Mononuclear cell (primary cell): Measurements from ENCODE around the gene TIGD3. TPM values are rescaled to one million over a fixed set of nuclear protein-coding genes. Genes with fewer than 3 reads are reported as not detected.

ENCODE experiments used
- H3K27me3 ChIP-seq: 2 replicates; pipeline ENCODE4 v1.6.0; 2011; ENCODE audit warnings: low read length, control low read depth; ENCODE audit not compliant: insufficient read depth
- H3K4me1 ChIP-seq: 2 replicates; pipeline ENCODE4 v1.5.1; 2011; ENCODE audit warnings: mild to moderate bottlenecking, low read length, control low read depth; ENCODE audit not compliant: insufficient read depth
- H3K4me3 ChIP-seq: 2 replicates; pipeline ENCODE4 v1.5.1; 2011; ENCODE audit warnings: mild to moderate bottlenecking, low read length, moderate library complexity
- H3K9me3 ChIP-seq: 2 replicates; pipeline ENCODE4 v1.5.1; 2011; ENCODE audit warnings: low read depth, mild to moderate bottlenecking, control low read depth, low read length
- total RNA-seq: library from RNA; depleted of rRNA; stranded (reverse); fragments of >200 nt; gene quantifications from one replicate; pipeline ENCODE4 v1.2.3, GENCODE V29; 2012

Gene TIGD3
- total RNA-seq, 1 donor: 0.42 TPM

DNA sequence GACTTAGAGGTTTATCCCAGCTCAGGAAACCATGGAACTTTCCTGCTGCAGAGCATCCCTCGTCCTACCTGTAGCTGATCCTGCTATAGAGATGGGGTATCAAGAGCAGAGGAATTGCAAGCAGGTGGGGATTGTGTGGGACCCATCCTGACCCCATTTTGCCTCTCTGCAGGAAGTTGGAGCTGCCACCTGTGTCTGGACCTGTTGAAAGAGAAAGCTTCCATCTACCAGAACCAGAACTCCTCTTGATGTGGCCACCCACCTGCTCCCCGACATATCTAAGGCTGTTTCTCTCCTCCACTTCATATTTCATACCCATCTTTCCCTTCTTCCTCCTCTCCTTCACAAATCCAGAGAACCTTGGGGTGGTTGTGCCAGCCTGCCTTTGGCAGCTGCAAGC is 3.0 kb upstream of the TIGD3 start:
- H3K9me3 ChIP-seq: no peaks in the 10 kb centered on the region
- no peaks in the 10 kb centered on the region for H3K27me3 ChIP-seq
- H3K4me1 ChIP-seq: peaks cover 13% of the 10 kb centered on the region
- no peak overlapping the region for H3K4me3 ChIP-seq

DNA sequence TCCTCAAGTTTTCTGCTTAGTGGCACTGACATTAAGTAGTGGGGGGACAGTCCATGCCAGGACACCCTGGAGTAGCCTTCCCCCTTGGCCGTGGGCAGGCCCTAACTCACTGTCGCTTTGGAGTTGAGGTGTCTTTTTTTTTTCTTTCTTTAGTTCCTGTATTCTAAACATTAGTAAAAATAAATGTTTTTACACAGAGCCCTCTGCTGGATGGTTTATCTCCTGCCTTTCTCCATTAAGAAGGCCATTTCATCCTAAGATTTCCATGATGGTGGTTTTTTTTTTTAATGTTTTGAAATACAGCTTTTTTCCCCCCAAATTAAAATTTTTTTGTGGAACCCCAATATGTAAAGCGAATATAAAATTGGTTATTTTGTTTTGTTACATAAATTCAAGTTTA is 1.8 kb upstream of the TIGD3 start:
- H3K4me1 ChIP-seq: peaks cover 13% of the 10 kb centered on the region
- no peaks in the 10 kb centered on the region for H3K27me3 ChIP-seq
- no peak overlapping the region for H3K4me3 ChIP-seq
- H3K9me3 ChIP-seq: no peaks in the 10 kb centered on the region

DNA sequence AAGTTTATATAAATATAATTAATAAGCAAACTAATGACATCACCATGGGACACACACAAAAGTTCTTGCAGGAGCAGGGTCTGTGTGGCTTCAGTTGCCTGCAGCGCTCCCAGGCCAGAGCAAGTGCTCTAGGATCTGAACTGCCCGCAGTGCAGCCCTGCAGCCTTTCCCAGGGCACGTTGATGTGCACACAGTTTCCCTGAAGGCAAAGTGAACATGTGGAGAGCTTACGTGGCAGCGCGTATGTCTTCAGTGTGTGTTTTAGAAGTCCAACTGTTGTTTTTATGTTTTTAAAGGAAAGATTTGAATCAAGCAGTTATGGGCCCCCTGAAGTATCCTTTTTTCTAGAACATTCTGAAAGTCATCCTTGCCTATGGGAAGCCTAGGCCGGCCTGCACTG is 1.2 kb upstream of the TIGD3 start:
- Histone ChIP-seq H3K27me3 (no peaks in the 10 kb centered on the region), H3K4me3 (no peak overlapping the region), H3K4me1 (peaks cover 13% of the 10 kb centered on the region), H3K9me3 (no peaks in the 10 kb centered on the region)

DNA sequence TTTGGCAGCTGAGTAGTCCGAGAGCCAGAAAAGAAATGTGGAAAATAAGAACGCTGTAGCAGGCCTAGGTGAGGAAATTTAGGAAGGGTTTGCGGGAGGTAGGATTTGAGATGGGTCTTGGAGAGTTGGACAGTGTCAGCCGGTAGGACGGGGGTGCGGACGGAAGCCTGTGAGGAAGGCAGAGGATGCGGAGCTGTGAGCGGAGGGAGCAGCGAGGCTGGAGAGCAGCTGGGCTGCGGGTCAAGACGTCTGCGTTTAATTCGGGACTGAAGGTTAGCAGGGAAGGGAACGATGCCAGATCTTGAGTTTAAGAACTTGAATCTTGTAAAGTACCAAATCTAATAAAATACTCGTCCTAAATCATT is 669 bp upstream of the TIGD3 start:
- H3K4me3 ChIP-seq: no peak overlapping the region
- no peaks in the 10 kb centered on the region for H3K9me3 ChIP-seq
- no peaks in the 10 kb centered on the region for H3K27me3 ChIP-seq
- peaks cover 13% of the 10 kb centered on the region for H3K4me1 ChIP-seq

DNA sequence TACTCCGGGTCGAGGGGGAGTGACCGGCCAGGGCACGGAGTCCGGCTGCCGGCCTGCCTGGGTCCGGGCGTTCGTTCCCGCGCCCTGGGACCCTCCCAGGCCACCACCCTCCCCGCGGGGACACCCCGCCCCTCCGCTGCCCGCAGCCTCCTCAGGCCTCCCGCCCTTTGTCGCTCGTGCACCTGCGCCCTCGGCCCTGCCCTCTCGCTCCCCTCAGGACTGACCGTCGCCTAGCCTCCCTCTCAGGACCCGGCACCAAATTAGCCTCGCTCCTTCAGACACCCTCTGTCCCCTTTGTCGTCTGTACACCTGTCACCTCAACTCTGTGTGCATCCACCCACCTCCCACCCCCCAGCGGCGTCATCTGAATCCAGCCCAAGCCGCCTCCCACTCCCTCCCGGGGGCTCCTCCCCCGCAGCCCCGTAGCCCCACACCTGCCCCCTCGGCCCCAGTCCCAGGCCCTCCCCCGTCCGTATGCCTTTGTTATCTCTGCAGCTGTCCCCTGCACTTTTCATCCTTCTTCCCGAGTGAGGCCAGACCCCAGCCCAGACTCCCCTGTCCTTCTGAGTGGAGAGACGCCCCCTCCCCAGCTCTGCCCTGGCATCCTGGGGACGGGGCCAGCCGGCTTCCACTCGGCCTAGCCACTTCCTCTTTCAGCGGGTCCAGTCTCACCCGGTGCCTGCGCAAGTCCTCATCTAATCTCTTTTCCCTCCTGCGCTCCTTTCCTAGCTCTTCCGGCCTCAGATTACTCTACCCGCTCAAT is 643 bp downstream of the TIGD3 start:
- Histone ChIP-seq H3K9me3 (no peaks in the 10 kb centered on the region), H3K4me1 (peaks cover 13% of the 10 kb centered on the region), H3K27me3 (no peaks in the 10 kb centered on the region), H3K4me3 (peak overlapping the region; percentile 55)

DNA sequence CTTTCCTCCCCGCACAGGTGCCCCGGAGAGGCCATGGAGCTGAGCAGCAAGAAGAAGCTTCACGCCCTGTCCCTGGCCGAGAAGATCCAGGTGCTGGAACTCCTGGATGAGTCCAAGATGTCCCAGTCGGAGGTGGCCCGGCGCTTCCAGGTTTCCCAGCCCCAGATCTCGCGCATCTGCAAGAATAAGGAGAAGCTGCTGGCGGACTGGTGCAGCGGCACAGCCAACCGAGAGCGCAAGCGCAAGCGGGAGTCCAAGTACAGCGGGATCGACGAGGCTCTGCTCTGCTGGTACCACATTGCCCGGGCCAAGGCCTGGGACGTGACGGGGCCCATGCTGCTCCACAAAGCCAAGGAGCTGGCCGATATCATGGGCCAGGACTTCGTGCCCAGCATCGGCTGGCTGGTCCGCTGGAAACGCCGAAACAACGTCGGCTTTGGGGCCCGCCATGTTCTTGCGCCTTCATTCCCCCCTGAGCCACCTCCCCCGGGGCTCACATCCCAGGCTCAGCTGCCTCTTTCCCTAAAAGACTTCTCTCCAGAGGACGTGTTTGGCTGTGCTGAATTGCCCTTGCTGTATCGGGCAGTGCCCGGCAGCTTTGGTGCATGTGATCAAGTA is 1.3 kb downstream of the TIGD3 start:
- no peaks in the 10 kb centered on the region for H3K27me3 ChIP-seq
- peak overlapping the region; percentile 28 for H3K4me3 ChIP-seq
- no peaks in the 10 kb centered on the region for H3K9me3 ChIP-seq
- H3K4me1 ChIP-seq: peaks cover 13% of the 10 kb centered on the region

DNA sequence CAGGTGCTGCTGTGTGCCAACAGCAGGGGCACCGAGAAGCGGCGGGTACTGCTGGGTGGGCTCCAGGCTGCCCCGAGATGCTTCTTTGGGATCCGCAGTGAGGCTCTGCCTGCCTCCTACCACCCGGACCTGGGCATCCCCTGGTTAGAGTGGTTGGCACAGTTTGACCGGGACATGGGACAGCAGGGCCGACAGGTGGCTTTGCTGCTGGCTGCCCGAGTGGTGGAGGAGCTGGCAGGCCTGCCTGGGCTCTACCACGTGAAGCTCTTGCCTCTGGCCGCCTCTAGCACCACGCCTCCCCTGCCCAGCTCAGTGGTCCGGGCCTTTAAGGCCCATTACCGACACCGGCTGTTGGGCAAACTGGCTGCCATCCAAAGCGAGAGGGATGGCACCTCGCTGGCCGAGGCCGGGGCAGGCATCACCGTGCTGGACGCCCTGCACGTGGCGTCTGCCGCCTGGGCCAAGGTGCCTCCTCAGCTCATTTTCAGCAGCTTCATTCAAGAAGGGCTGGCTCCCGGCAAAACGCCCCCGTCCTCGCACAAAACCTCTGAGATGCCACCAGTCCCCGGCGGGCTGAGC is 1.9 kb downstream of the TIGD3 start:
- H3K27me3 ChIP-seq: no peaks in the 10 kb centered on the region
- peaks cover 13% of the 10 kb centered on the region for H3K4me1 ChIP-seq
- H3K4me3 ChIP-seq: no peak overlapping the region
- H3K9me3 ChIP-seq: no peaks in the 10 kb centered on the region

DNA sequence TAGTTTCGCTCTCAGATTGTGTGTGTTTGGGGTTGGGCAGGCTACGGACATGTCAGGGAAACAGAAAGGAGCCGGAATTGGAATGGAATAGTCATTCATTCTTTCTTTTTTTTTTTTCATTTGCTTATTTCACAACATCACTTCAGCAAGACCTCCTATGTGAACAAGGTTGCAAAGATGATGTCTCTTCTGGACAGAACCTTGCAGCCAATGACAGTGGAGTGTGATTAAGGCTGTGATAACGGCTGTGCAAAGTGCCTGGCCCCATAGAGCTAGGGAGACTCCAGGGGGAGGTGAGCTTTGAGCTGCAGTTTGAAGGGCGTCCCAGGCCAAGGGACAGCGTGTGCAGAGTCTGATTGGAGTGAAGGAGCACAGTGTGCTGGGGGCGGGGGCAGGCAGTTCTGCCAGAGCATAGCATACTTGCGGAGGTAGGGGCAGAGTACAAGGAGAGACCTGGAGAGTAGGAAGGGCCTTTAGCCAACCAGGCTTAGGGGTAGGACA is 3.4 kb downstream of the TIGD3 start:
- peaks cover 27% of the 10 kb centered on the region for H3K4me1 ChIP-seq
- no peaks in the 10 kb centered on the region for H3K9me3 ChIP-seq
- no peak overlapping the region for H3K4me3 ChIP-seq
- H3K27me3 ChIP-seq: no peaks in the 10 kb centered on the region

DNA sequence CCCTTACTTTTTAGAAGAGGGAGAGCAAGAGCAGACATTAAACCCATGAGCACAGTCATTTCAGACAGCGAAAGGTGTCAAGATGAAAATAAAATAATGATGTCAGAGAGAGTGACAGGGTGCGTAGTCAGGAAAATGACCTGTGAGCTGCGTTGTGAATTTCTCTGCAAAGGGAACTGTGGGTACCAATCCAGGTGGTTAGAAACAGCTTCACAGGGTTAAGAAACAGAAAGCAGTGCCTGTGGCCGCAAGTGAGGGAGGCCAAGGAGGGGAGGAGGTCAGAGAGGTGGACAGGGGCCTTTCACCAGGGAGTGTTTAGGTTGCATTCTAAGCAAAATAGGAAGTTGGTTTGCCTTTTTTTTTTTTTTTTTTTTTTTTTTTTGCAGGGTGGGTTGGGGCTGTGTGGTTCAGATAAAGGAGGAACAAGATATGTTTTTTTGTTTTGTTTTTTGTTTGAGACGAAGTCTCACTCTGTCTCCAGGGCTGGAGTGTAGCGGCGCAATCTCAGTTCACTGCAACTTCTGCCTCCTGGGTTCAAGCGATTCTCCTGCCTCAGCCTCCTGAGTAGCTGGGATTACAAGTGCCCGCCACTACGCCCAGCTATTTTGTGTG is 7.9 kb downstream of the TIGD3 start:
- Histone ChIP-seq H3K9me3 (no peaks in the 10 kb centered on the region), H3K4me1 (peaks cover 29% of the 10 kb centered on the region), H3K4me3 (no peak overlapping the region), H3K27me3 (no peaks in the 10 kb centered on the region)

DNA sequence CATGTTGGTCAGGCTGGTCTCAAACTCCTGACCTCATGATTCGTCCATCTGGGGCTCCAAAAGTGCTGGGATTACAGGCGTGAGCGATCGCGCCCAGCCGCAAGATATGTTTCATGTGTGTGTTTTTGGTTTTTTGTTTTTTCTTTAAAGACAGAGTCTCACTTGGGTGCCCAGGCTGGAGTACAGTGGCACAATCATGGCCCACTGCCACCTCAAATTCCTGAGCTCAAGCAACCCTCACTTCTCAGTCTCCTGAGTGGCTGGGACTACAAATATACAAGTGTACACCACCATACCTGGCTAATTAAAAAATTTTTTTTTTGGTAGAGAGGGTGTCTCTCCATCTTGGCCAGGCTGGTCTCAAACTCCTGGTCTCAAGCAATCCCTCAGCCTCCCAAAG is 8.4 kb downstream of the TIGD3 start:
- no peaks in the 10 kb centered on the region for H3K27me3 ChIP-seq
- H3K4me1 ChIP-seq: peaks cover 29% of the 10 kb centered on the region
- no peaks in the 10 kb centered on the region for H3K9me3 ChIP-seq
- H3K4me3 ChIP-seq: no peak overlapping the region

DNA sequence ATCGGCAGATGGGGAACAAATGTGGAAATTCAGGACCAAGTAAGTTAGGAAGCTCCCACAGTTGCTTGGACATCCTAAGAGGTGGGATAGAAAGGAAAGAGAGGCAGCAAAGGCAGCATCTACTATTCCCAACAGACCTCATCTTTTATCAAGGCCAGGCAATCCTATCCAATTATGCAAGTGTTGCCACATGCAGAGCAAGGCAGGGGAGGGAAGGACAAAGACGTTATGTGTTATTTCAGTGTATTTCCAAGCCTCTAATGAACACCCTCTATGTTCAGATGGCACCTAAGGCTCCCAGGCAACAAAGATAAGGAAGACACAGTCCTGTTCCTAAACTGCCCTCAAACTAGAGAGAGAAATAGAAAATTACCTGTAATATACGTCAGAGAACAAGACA is 9.2 kb downstream of the TIGD3 start:
- no peak overlapping the region for H3K4me3 ChIP-seq
- peaks cover 29% of the 10 kb centered on the region for H3K4me1 ChIP-seq
- no peaks in the 10 kb centered on the region for H3K27me3 ChIP-seq
- H3K9me3 ChIP-seq: no peaks in the 10 kb centered on the region

DNA sequence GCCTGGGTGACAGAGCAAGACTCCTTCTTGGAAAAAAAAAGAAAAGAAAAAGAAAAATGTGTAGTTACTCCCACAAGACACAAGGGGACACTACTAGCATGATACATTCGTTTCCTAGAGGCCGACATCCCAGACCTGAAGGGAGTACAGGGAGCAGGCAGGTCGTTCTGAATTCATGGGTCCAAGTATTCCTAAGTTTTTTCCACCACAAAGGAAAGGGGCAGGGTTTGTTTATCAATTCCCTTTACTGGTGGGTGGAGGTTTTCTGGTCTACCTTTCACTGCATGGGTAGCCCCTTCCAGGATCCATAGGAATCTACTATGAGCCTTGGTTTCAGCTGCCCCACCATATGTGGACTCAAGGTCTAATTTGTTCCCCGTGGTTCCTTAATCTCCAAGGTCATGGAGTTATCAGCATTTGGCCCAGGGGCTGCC is 11.8 kb downstream of the TIGD3 start:
- peaks cover 29% of the 10 kb centered on the region for H3K4me1 ChIP-seq
- no peaks in the 10 kb centered on the region for H3K9me3 ChIP-seq
- no peaks in the 10 kb centered on the region for H3K27me3 ChIP-seq
- no peak overlapping the region for H3K4me3 ChIP-seq

DNA sequence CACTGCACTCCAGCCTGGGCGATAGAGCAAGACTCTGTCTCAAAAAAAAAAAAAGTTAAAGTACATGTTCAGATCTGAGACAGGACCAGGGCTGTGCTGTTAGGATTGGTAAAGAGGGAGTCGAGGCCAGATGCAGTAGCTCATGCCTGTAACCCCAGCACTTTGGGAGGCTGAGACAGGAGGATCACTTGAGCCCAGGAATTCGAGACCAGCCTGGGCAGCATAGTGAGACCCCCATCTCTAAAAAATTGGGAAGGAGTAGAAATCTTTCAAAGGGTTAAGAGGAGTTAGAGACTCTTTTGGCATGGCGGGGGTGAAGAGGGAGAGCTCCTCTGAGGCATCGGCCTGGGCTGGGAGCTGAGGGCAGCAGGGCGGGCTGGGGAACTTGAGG is 16.1 kb downstream of the TIGD3 start:
- Histone ChIP-seq H3K27me3 (no peaks in the 10 kb centered on the region), H3K4me3 (no peak overlapping the region), H3K4me1 (peaks cover 4% of the 10 kb centered on the region), H3K9me3 (no peaks in the 10 kb centered on the region)

DNA sequence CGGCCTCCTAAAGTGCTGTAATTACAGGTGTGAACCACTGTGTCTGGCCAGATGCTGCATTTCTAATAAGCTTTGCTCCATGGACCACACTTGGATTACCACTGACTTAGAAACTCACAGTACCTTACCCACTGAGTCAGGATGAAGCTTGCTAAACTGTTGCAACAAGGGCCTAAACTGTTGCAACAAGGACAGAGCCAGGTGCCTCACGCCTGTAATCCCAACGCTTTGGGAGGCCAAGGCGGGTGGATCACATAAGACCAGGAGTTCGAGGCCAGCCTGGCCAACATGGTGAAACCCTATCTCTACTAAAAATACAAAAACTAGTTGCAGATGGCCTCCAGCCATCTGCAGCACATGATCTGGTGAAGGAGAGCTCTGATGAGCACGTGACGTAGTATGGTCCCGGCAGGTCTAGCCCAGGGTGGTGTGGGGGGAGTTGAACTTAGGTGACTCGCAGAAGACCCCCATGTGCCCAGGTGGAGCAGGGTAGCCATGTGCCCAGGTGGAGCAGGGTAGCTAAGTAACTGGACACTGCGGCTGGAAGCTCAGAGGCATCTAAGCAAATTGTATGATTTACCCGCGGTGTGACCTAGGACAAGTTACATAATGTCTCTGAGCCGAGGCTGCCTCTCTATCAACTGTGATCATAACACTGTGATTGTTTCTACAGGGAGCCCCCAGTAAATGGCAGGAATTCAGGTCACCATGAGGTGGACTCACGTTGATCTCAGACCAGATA is 19.5 kb downstream of the TIGD3 start:
- peaks cover 17% of the 10 kb centered on the region for H3K4me1 ChIP-seq
- no peak overlapping the region for H3K4me3 ChIP-seq
- no peaks in the 10 kb centered on the region for H3K27me3 ChIP-seq
- H3K9me3 ChIP-seq: no peaks in the 10 kb centered on the region

DNA sequence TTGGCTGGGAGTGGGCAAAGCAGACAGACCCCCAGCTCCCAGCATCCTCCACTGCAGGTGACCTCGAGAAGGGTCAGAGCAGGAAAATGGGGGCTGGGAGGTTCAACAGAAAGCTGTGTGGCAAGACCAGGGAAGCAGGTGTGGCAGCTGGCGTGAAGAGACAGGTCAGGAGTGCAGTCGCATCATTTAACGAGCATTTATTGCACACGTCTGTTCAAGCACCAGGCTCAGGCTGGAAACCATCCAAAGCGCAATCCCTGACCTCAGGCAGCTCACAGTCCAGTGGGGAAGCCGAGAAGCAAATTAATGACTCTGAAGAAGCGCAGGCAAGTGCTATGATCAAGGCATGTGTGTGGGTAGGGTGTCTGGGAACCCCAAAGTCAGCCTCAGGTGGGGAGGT is 20.5 kb downstream of the TIGD3 start:
- H3K4me1 ChIP-seq: peaks cover 17% of the 10 kb centered on the region
- no peaks in the 10 kb centered on the region for H3K27me3 ChIP-seq
- H3K9me3 ChIP-seq: no peaks in the 10 kb centered on the region
- no peak overlapping the region for H3K4me3 ChIP-seq
